Trophoblast cell (in vitro differentiated cells and primary cell): ENCODE results near the gene THRB.

Source experiments
- DNase-seq, 2 donors: peaks; one replicate each; pipeline ENCODE4 v3.0.0-alpha.2; 2016
- H2AFZ ChIP-seq: 2 replicates; pipeline ENCODE4 v1.6.1; 2013; ENCODE audit warnings: low read length, moderate library complexity, mild to moderate bottlenecking; ENCODE audit not compliant: insufficient read depth, poor library complexity
- H2AK5ac ChIP-seq: 2 replicates; pipeline ENCODE4 v1.6.1; 2013; ENCODE audit warnings: mild to moderate bottlenecking, low read length
- H2BK120ac ChIP-seq: 2 replicates; pipeline ENCODE4 v1.6.1; 2013; ENCODE audit warnings: low read length, mild to moderate bottlenecking, moderate library complexity; ENCODE audit not compliant: insufficient read depth, poor library complexity
- H2BK12ac ChIP-seq: 2 replicates; pipeline ENCODE4 v1.6.1; 2013; ENCODE audit warnings: mild to moderate bottlenecking, low read length, moderate library complexity
- H2BK5ac ChIP-seq: 2 replicates; pipeline ENCODE4 v1.6.1; 2013; ENCODE audit warnings: low read length, low read depth, moderate library complexity, mild to moderate bottlenecking; ENCODE audit not compliant: poor library complexity
- H3K14ac ChIP-seq: 2 replicates; pipeline ENCODE4 v1.6.1; 2013; ENCODE audit warnings: mild to moderate bottlenecking, low read length
- H3K18ac ChIP-seq: 2 replicates; pipeline ENCODE4 v1.6.1; 2013; ENCODE audit warnings: mild to moderate bottlenecking, low read length
- H3K23ac ChIP-seq: 2 replicates; pipeline ENCODE4 v1.6.1; 2013; ENCODE audit warnings: low read length
- H3K27ac ChIP-seq: 2 replicates; pipeline ENCODE4 v1.5.1; 2013; ENCODE audit warnings: low read depth, mild to moderate bottlenecking, inconsistent platforms, low read length, moderate library complexity
- H3K27me3 ChIP-seq: 2 replicates; pipeline ENCODE4 v1.6.1; 2013; ENCODE audit warnings: inconsistent platforms, mild to moderate bottlenecking, low read length, moderate library complexity; ENCODE audit not compliant: insufficient read depth
- H3K36me3 ChIP-seq, 2 experiments: 1 replicate in 1 of 2; 2 replicates in 1 of 2; pipeline ENCODE4 v1.6.1; 2013; ENCODE audit warnings: low read length in 2 of 2, mild to moderate bottlenecking in 2 of 2, moderate library complexity in 1 of 2; ENCODE audit not compliant: insufficient read depth in 2 of 2, control insufficient read depth in 1 of 2
- H3K4ac ChIP-seq: 2 replicates; pipeline ENCODE4 v1.6.1; 2013; ENCODE audit warnings: low read depth, mild to moderate bottlenecking, low read length, moderate library complexity
- H3K4me1 ChIP-seq, 2 experiments: 1 replicate in 1 of 2; 2 replicates in 1 of 2; pipeline ENCODE4 v1.6.1; 2013; ENCODE audit warnings: low read length in 2 of 2, mild to moderate bottlenecking in 2 of 2, moderate library complexity in 1 of 2; ENCODE audit not compliant: insufficient read depth in 2 of 2, control insufficient read depth in 1 of 2
- H3K4me2 ChIP-seq: 2 replicates; pipeline ENCODE4 v1.6.1; 2013; ENCODE audit warnings: inconsistent platforms, mild to moderate bottlenecking, low read length, moderate library complexity
- H3K4me3 ChIP-seq: 2 replicates; pipeline ENCODE4 v1.5.1; 2013; ENCODE audit warnings: mild to moderate bottlenecking, low read depth, low read length, inconsistent platforms
- H3K79me1 ChIP-seq: one replicate; pipeline ENCODE4 v1.6.1; 2013; ENCODE audit warnings: low read length
- H3K79me2 ChIP-seq: 2 replicates; pipeline ENCODE4 v1.6.1; 2013; ENCODE audit warnings: low read length, mild to moderate bottlenecking; ENCODE audit not compliant: control insufficient read depth, insufficient read depth, poor library complexity
- H3K9ac ChIP-seq: 2 replicates; pipeline ENCODE4 v1.6.1; 2013; ENCODE audit warnings: mild to moderate bottlenecking, low read length
- H3K9me3 ChIP-seq: 2 replicates; pipeline ENCODE4 v1.6.1; 2013; ENCODE audit warnings: low read depth, mild to moderate bottlenecking, control low read depth, inconsistent platforms, low read length; ENCODE audit not compliant: insufficient read depth
- H4K12ac ChIP-seq: 2 replicates; pipeline ENCODE4 v1.6.1; 2013; ENCODE audit warnings: low read depth, mild to moderate bottlenecking, low read length, moderate library complexity
- H4K8ac ChIP-seq: 2 replicates; pipeline ENCODE4 v1.6.1; 2013; ENCODE audit warnings: low read depth, mild to moderate bottlenecking, low read length, moderate library complexity
- H4K91ac ChIP-seq: one replicate; pipeline ENCODE4 v1.6.1; 2013; ENCODE audit warnings: low read depth, mild to moderate bottlenecking, low read length, moderate library complexity
- WGBS: extraction: QIAGEN DNeasy Blood & Tissue Kit; methylation state at CpG from one replicate; pipeline ENCODE4 v1.1.7; 2013; ENCODE audit warnings: missing lambda C conversion rate; ENCODE audit not compliant: insufficient read length, insufficient coverage; ENCODE audit errors: extremely low coverage; 5-methylcytosine and 5-hydroxymethylcytosine counted together

THRB gene

DNA sequence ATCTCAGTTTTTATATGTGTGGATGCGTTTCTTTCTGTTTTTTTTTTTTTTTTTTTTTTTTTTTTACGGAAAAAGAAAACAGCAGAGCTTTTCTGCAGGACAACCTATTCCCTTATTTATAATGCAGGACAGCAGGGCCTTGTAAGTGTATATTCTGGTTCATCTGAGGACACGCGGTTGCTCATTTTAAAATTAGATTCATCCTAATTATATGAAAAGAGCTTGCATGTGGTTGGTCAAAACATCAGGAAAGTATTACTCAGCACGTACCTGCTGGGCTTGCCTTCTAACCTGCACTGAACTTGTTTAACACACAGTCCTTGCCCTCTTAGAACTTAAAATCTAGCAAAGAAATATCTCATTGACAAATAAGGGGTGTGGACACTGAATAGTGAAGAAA is 13.5 kb downstream of the THRB start:
- no peak overlapping the region for H4K8ac ChIP-seq
- no peaks in the 10 kb centered on the region for H3K9me3 ChIP-seq
- H3K36me3 ChIP-seq: no peaks in the 10 kb centered on the region
- H3K18ac ChIP-seq: no peak overlapping the region
- no peaks in the 10 kb centered on the region for H3K79me1 ChIP-seq
- H3K4me3 ChIP-seq: no peak overlapping the region
- no peak overlapping the region for H2AK5ac ChIP-seq
- H3K4me1 ChIP-seq: peaks cover 3 to 5% of the 10 kb centered on the region in 2 experiments
- no peaks in the 10 kb centered on the region for H3K27me3 ChIP-seq
- H2BK120ac ChIP-seq: no peak overlapping the region
- no peak overlapping the region for H4K12ac ChIP-seq
- H2BK5ac ChIP-seq: no peak overlapping the region
- H3K14ac ChIP-seq: no peak overlapping the region
- H3K4ac ChIP-seq: no peak overlapping the region
- H3K79me2 ChIP-seq: peaks cover 3% of the 10 kb centered on the region
- H3K27ac ChIP-seq: no peak overlapping the region
- no peak for DNase-seq
- no peak overlapping the region for H4K91ac ChIP-seq
- no peak overlapping the region for H3K23ac ChIP-seq
- no CpG with 5 or more reads among the region's 5 CpGs for WGBS
- no peak overlapping the region for H2BK12ac ChIP-seq
- H3K4me2 ChIP-seq: no peak overlapping the region
- H2AFZ ChIP-seq: no peak overlapping the region
- no peak overlapping the region for H3K9ac ChIP-seq

DNA sequence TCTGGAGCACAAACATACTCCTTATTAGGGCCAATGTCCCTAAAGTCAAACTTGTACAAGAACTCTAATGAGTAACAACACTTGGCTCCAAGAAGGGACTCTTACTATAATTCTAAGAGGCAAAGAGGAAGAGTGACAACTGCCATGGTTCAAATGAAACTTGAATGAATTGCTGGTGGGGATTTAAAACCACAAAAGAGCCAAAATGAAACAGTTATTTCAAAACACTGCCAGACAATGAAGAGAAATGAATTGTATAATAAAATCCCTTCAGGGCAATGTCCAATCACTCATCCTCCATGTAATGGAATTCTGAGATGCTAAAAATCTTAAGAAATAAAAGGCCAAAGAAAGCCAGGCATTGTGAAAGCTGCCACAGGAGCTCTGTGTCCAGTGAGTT is 14.2 kb downstream of the THRB start:
- no peak overlapping the region for H3K4me3 ChIP-seq
- H3K14ac ChIP-seq: no peak overlapping the region
- no peak for DNase-seq
- no peak overlapping the region for H2BK12ac ChIP-seq
- H2AFZ ChIP-seq: no peak overlapping the region
- H3K79me2 ChIP-seq: peaks cover 4% of the 10 kb centered on the region
- no peaks in the 10 kb centered on the region for H3K27me3 ChIP-seq
- no peak overlapping the region for H3K4me2 ChIP-seq
- H4K91ac ChIP-seq: no peak overlapping the region
- H3K9me3 ChIP-seq: no peaks in the 10 kb centered on the region
- no peak overlapping the region for H3K23ac ChIP-seq
- no peak overlapping the region for H3K18ac ChIP-seq
- H3K27ac ChIP-seq: no peak overlapping the region
- no peak overlapping the region for H4K12ac ChIP-seq
- no peak overlapping the region for H4K8ac ChIP-seq
- no peaks in the 10 kb centered on the region for H3K36me3 ChIP-seq
- H2BK5ac ChIP-seq: no peak overlapping the region
- peaks cover 7 to 9% of the 10 kb centered on the region in 2 experiments for H3K4me1 ChIP-seq
- no peak overlapping the region for H2BK120ac ChIP-seq
- no peaks in the 10 kb centered on the region for H3K79me1 ChIP-seq
- H3K9ac ChIP-seq: no peak overlapping the region
- H2AK5ac ChIP-seq: no peak overlapping the region
- H3K4ac ChIP-seq: no peak overlapping the region

DNA sequence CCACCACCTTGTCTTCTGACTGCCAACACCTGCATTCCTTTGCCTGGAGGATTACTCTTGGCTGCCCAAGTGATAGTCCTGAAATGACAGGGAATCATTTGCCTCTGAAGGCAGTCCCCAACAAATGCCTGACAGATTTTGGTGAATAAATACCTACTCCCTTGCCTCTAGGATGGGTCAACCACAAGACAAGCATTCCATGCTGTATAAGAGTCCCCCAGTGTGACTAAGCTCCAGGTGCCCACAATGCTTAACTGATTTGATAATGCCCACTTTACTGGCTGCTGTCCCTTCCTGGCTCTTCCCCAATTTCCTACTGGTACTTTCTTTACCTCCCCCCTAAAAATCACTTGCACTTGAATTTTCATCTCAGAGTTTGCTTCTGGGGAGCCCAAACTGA is 14.8 kb downstream of the THRB start:
- Histone ChIP-seq H3K4me2 (no peak overlapping the region), H3K27ac (no peak overlapping the region), H2BK5ac (no peak overlapping the region), H2AFZ (no peak overlapping the region), H3K14ac (no peak overlapping the region), H2BK120ac (no peak overlapping the region), H3K79me1 (no peaks in the 10 kb centered on the region), H3K4ac (no peak overlapping the region), H4K8ac (no peak overlapping the region), H3K79me2 (peaks cover 4% of the 10 kb centered on the region), H4K12ac (no peak overlapping the region), H3K4me3 (no peak overlapping the region), H2BK12ac (no peak overlapping the region), H3K36me3 (no peaks in the 10 kb centered on the region), H3K27me3 (no peaks in the 10 kb centered on the region), H2AK5ac (no peak overlapping the region), H3K9ac (no peak overlapping the region), H3K9me3 (no peaks in the 10 kb centered on the region), H4K91ac (no peak overlapping the region), H3K23ac (no peak overlapping the region), H3K18ac (no peak overlapping the region), H3K4me1 (peaks cover 7 to 9% of the 10 kb centered on the region in 2 experiments)
- DNase-seq: no peak

DNA sequence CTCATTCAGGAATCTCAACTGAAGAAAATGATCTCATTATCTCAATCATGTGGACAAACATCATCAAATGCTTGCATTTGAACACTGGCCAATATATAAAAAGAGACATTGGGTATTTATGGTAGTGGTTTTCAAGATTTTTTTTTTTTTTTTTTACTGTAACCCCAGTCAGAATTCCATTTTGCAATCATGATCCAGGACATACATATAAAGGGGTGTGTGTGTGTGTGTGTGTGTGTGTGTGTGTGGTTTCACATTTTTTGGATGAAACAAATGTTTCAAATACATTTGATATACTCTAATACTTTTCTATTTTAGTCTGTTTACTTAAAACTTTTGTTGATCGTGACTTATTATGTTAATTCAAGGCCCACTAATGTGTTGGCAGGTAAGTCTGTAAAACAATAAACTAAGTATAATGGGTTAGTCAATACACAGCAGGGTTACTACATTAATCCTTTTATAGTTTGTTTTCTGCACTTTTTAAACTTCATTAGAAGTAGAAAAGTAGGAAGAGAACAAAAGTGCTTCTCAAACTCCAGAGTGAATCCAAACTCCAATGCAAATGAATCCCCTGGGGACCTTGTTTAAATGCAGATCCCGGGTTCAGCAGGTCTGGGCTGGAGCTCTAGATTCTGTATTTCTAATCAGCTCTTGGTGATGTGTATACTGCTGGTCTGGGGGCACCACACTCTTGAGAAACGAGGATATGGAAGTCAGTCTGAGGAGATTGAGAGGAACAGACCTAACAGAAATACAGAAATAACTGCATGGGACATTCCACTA is 17.6 kb downstream of the THRB start:
- H3K36me3 ChIP-seq: no peaks in the 10 kb centered on the region
- no peak for DNase-seq
- no CpG with 5 or more reads among the region's 3 CpGs for WGBS
- H2AK5ac ChIP-seq: no peak overlapping the region
- no peak overlapping the region for H4K8ac ChIP-seq
- H3K79me1 ChIP-seq: no peaks in the 10 kb centered on the region
- no peak overlapping the region for H2BK12ac ChIP-seq
- H4K91ac ChIP-seq: no peak overlapping the region
- H3K9me3 ChIP-seq: no peaks in the 10 kb centered on the region
- no peak overlapping the region for H4K12ac ChIP-seq
- H3K4me2 ChIP-seq: no peak overlapping the region
- H3K23ac ChIP-seq: no peak overlapping the region
- H3K14ac ChIP-seq: no peak overlapping the region
- H3K27me3 ChIP-seq: no peaks in the 10 kb centered on the region
- H3K18ac ChIP-seq: peak overlapping the region; percentile 17
- no peak overlapping the region for H2AFZ ChIP-seq
- no peak overlapping the region for H3K4me3 ChIP-seq
- no peak overlapping the region for H3K27ac ChIP-seq
- no peak overlapping the region for H3K9ac ChIP-seq
- H3K4me1 ChIP-seq: peaks cover 7% of the 10 kb centered on the region in 2 experiments
- no peak overlapping the region for H2BK120ac ChIP-seq
- no peak overlapping the region for H2BK5ac ChIP-seq
- H3K4ac ChIP-seq: no peak overlapping the region
- peaks cover 4% of the 10 kb centered on the region for H3K79me2 ChIP-seq
